Keratinocyte (primary cell): ENCODE measurements around the gene BSX. TPM values are rescaled to one million over a fixed set of nuclear protein-coding genes. Genes with fewer than 3 reads are reported as not detected.

Experiments used
- DNase-seq: peaks from one replicate; pipeline ENCODE4 v3.0.0-alpha.2; 2011; ENCODE audit warnings: low read depth, missing footprints, low spot score
- FAIRE-seq: peaks from 2 replicates; lab custom pipeline; 2011; peaks lifted over from hg19 to GRCh38; lab: Jason Lieb, UNC
- H2AFZ ChIP-seq: 2 replicates; pipeline ENCODE4 v1.6.0; 2012; ENCODE audit warnings: low read length, control low read depth, inconsistent platforms; ENCODE audit not compliant: control insufficient read depth
- H3K27ac ChIP-seq: 2 replicates; pipeline ENCODE4 v1.5.1; 2011; ENCODE audit warnings: low read length; ENCODE audit not compliant: control insufficient read depth, insufficient read depth
- H3K27me3 ChIP-seq: 3 replicates; pipeline ENCODE4 v1.6.0; 2011; ENCODE audit warnings: low read length; ENCODE audit not compliant: control insufficient read depth, insufficient read depth; ENCODE audit errors: extremely low read depth
- H3K36me3 ChIP-seq, 2 experiments: 2 replicates in 1 of 2; 3 replicates in 1 of 2; pipeline ENCODE4 v1.5.1; 2011; ENCODE audit warnings: low read length in 2 of 2, mild to moderate bottlenecking in 1 of 2; ENCODE audit not compliant: control insufficient read depth in 2 of 2, insufficient read depth in 2 of 2; ENCODE audit errors: extremely low read depth in 1 of 2
- H3K4me1 ChIP-seq: 3 replicates; pipeline ENCODE4 v1.5.1; 2011; ENCODE audit warnings: low read length; ENCODE audit not compliant: control insufficient read depth, insufficient read depth; ENCODE audit errors: extremely low read depth
- H3K4me2 ChIP-seq: 3 replicates; pipeline ENCODE4 v1.6.0; 2011; ENCODE audit warnings: low read depth, low read length; ENCODE audit not compliant: control insufficient read depth, insufficient read depth; ENCODE audit errors: extremely low read depth
- H3K4me3 ChIP-seq, 3 experiments: fragments of 200-600 bp in 1 of 3; sonication (generic) in 1 of 3; 2 replicates in 2 of 3; 3 replicates in 1 of 3; pipeline ENCODE4 v1.5.1; 2011 to 2016; ENCODE audit warnings: low read length in 3 of 3, mild to moderate bottlenecking in 3 of 3, control low read depth in 2 of 3, inconsistent platforms in 1 of 3, low read depth in 1 of 3, mixed read lengths in 1 of 3, mixed run types in 1 of 3, moderate library complexity in 1 of 3; ENCODE audit not compliant: control insufficient read depth in 2 of 3, insufficient read depth in 2 of 3; ENCODE audit errors: extremely low read depth in 1 of 3
- H3K79me2 ChIP-seq: 2 replicates; pipeline ENCODE4 v1.6.0; 2012; ENCODE audit warnings: low read length; ENCODE audit not compliant: control insufficient read depth, insufficient read depth
- H3K9ac ChIP-seq: 3 replicates; pipeline ENCODE4 v1.6.0; 2011; ENCODE audit warnings: low read length; ENCODE audit not compliant: control insufficient read depth, insufficient read depth; ENCODE audit errors: extremely low read depth
- H3K9me1 ChIP-seq: 3 replicates; pipeline ENCODE4 v1.6.0; 2011; ENCODE audit warnings: low read length; ENCODE audit not compliant: control insufficient read depth, insufficient read depth; ENCODE audit errors: extremely low read depth
- H3K9me3 ChIP-seq: 2 replicates; pipeline ENCODE4 v1.5.1; 2012; ENCODE audit warnings: low read depth, low read length; ENCODE audit not compliant: control insufficient read depth
- H4K20me1 ChIP-seq: 3 replicates; pipeline ENCODE4 v1.6.0; 2011; ENCODE audit warnings: low read length; ENCODE audit not compliant: control insufficient read depth, insufficient read depth; ENCODE audit errors: extremely low read depth
- CTCF ChIP-seq, 3 experiments: IDR thresholded peaks in 1 of 3; conservative IDR thresholded peaks in 1 of 3; optimal IDR thresholded peaks in 1 of 3; 2 replicates in 2 of 3; 3 replicates in 1 of 3; pipeline versions ENCODE3 to v1.5.1; 2011; ENCODE audit warnings: low read length in 3 of 3, mild to moderate bottlenecking in 3 of 3, moderate library complexity in 2 of 3, control low read depth in 1 of 3, inconsistent platforms in 1 of 3; ENCODE audit not compliant: insufficient read depth in 2 of 3; ENCODE audit errors: extremely low read depth in 1 of 3
- EZH2 ChIP-seq: IDR thresholded peaks from one replicate; pipeline ENCODE4 v1.6.1; 2012; ENCODE audit warnings: inconsistent platforms, mild to moderate bottlenecking, low read length, moderate library complexity
- dilution Hi-C: fragments of 300-500 bp; cut with MboI; formaldehyde crosslinking; loops from one replicate; pipeline ENCODE4 v1.7.0; 2020; ENCODE audit warnings: low sequenced_read_pairs; ENCODE audit not compliant: extremely low pct_ligation_motif_present
- polyA plus RNA-seq, 5 experiments: library from polyadenylated mRNA; depleted of rRNA in 3 of 5; stranded (reverse) in 3 of 5; stranded (forward) in 1 of 5; unstranded in 1 of 5; fragments of >200 nt; gene quantifications; 1 replicate in 1 of 5; 2 replicates in 3 of 5; 3 replicates in 1 of 5; pipeline versions ENCODE4 v1.2.1 to v1.2.3, GENCODE V29; 2011 to 2012; ENCODE audit warnings: missing spikeins in 2 of 5, low read depth in 1 of 5, low replicate concordance in 1 of 5

The BSX gene
- polyA plus RNA-seq, 1 donor (not counting 4 experiments of a cell fraction or from before 2014, with no cell fraction given), result not detected

GRCh38 chr11:122984186-122985011 is 2.8 kb upstream of the BSX start:
- Histone ChIP-seq H3K79me2 (no peaks in the 10 kb centered on the region), H3K4me3 (peak overlapping the region; percentile 19 to 65 (median 60)), H3K4me2 (peak overlapping the region; percentile 73), H3K9me3 (no peaks in the 10 kb centered on the region), H3K4me1 (peaks cover 4% of the 10 kb centered on the region), H3K27ac (no peak overlapping the region), H3K27me3 (peaks cover 64% of the 10 kb centered on the region), H3K9ac (no peak overlapping the region), H2AFZ (peak overlapping the region; percentile 20), H4K20me1 (peaks cover 8% of the 10 kb centered on the region), H3K36me3 (no peaks in the 10 kb centered on the region), H3K9me1 (no peaks in the 10 kb centered on the region)
- no peak for FAIRE-seq
- dilution Hi-C loops, result no loop called here
- no peak for DNase-seq
- TF ChIP-seq CTCF (optimal IDR thresholded peaks at IDR 0.05 in 1 of 3, IDR thresholded peaks at IDR 0.05 in 1 of 3, conservative IDR thresholded peaks at IDR 0.05 in 1 of 3; ENCODE audit: extremely low read depth in 1 of 3, insufficient read depth in 2 of 3, low read length in 3 of 3) (no peak), EZH2 (peak; percentile 64)

- peaks cover 8% of the 10 kb centered on the region for H4K20me1 ChIP-seq
- peak overlapping the region; percentile 19 to 65 (median 60) for H3K4me3 ChIP-seq
- FAIRE-seq, result no peak
- H3K36me3 ChIP-seq, result no peaks in the 10 kb centered on the region
- H3K4me2 ChIP-seq, result peak overlapping the region; percentile 73
- no peak for DNase-seq
- H2AFZ ChIP-seq, result no peak overlapping the region
- H3K9me1 ChIP-seq, result no peaks in the 10 kb centered on the region
- H3K9me3 ChIP-seq, result no peaks in the 10 kb centered on the region
- TF ChIP-seq CTCF (optimal IDR thresholded peaks at IDR 0.05 in 1 of 3, IDR thresholded peaks at IDR 0.05 in 1 of 3, conservative IDR thresholded peaks at IDR 0.05 in 1 of 3; ENCODE audit: extremely low read depth in 1 of 3, insufficient read depth in 2 of 3, low read length in 3 of 3), result no peak
- TF ChIP-seq EZH2, result peak; percentile 95
- dilution Hi-C loops, result no loop called here
- no peak overlapping the region for H3K27ac ChIP-seq
- peaks cover 72% of the 10 kb centered on the region for H3K27me3 ChIP-seq
- H3K9ac ChIP-seq, result no peak overlapping the region
- H3K79me2 ChIP-seq, result no peaks in the 10 kb centered on the region
- peaks cover 4% of the 10 kb centered on the region for H3K4me1 ChIP-seq
These were observed 2.0 kb upstream of the BSX start for GRCh38 chr11:122983438-122984185.
